ENCODE data around the gene SP4. TPM values are rescaled to one million over a fixed set of nuclear protein-coding genes. Genes with fewer than 3 reads are reported as not detected.

The SP4 gene
- polyA plus RNA-seq, 6 donors from 2014 or later: 7.8 to 14.3 (median 10.5) TPM

DNA sequence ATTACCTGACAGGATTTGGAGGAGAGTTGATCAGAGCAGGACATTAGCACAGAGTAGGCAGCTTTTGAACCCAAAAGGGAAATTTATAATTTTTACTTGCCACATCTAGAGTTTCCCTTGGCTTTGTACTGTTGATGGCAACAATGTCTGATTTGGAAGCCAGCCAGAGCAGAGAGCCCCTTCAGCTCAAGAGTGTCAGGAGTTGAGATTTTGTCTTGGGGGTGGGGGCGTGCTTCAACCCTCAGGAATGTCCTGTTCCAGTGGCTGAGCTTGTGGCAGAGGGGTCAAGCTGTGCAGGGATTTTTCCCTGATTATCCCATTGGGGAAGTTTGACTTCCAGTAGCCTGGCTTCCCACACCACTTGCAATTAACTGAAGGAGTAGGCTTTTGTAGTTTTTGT, 27.0 kb downstream of the SP4 start:
- H3K4me3 Mint-ChIP-seq: no peak overlapping the region
- peaks cover 14 to 32% (median 29%) of the 10 kb centered on the region in 3 donors for H3K4me1 Mint-ChIP-seq
- H3K36me3 Mint-ChIP-seq: peaks cover 47 to 54% of the 10 kb centered on the region in 2 donors
- no peak for DNase-seq
- no peaks in the 10 kb centered on the region for H3K27me3 Mint-ChIP-seq
- peaks cover 4 to 22% (median 16%) of the 10 kb centered on the region in 7 donors for H3K9me3 Mint-ChIP-seq
- no peak for ATAC-seq (ENCODE audit: low read depth in 2 of 2)
- peak overlapping the region in 1 of 6 donors; percentile 79 for H3K27ac Mint-ChIP-seq

DNA sequence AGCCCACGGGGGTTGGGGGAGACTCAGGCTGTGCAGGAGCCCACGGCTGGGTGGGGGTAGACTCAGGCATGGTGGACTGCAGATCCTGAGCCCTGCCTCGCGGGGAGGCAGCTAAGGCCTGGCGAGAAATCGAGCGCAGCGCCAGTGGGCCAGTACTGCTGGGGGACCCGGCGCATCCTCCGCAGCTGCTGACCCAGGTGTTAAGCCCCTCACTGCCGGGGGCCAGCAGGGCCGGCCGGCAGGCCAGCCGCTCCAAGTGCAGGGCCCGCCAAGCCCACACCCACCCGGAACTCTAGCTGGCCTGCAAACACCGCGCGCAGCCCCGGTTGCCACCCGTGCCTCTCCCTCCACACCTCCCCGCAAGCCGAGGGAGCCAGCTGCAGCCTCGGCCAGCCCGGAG, 33.4 kb downstream of the SP4 start:
- peaks cover 30 to 42% (median 37%) of the 10 kb centered on the region in 3 donors for H3K4me1 Mint-ChIP-seq
- no peaks in the 10 kb centered on the region for H3K27me3 Mint-ChIP-seq
- H3K4me3 Mint-ChIP-seq: no peak overlapping the region
- ATAC-seq (ENCODE audit: low read depth in 2 of 2) (no peak), DNase-seq (no peak)
- H3K27ac Mint-ChIP-seq: no peak overlapping the region
- peaks cover 0 to 11% (median 7%) of the 10 kb centered on the region in 7 donors for H3K9me3 Mint-ChIP-seq
- peaks cover 26 to 30% of the 10 kb centered on the region in 2 donors for H3K36me3 Mint-ChIP-seq

DNA sequence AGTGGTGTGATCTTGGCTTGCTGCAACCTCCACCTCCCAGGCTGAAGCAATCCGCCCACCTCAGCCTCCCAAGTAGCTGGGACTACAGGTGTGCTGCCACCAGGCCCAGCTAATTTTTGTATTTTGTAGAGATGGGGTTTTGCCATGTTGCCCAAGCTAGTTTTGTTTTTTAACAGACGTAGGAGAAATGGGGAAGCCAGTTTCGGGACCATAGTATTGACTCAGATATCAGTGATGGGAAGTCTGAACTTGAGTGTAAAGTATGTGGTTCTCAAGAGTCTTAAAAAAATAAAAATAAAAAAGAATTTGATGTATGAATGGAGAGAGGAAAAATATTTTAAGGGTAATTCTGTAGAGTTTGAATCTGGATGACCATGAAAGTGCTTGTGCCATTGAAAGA, 34.2 kb downstream of the SP4 start:
- Mint-ChIP-seq H3K9me3 (peaks cover 0 to 11% (median 7%) of the 10 kb centered on the region in 7 donors), H3K4me1 (peaks cover 25 to 36% (median 32%) of the 10 kb centered on the region in 3 donors), H3K27me3 (no peaks in the 10 kb centered on the region), H3K27ac (peak overlapping the region in 3 of 6 donors; percentile 8 to 12 (median 12)), H3K4me3 (no peak overlapping the region), H3K36me3 (peaks cover 20 to 28% of the 10 kb centered on the region in 2 donors)
- DNase-seq: no peak
- ATAC-seq (ENCODE audit: low read depth in 2 of 2): no peak

DNA sequence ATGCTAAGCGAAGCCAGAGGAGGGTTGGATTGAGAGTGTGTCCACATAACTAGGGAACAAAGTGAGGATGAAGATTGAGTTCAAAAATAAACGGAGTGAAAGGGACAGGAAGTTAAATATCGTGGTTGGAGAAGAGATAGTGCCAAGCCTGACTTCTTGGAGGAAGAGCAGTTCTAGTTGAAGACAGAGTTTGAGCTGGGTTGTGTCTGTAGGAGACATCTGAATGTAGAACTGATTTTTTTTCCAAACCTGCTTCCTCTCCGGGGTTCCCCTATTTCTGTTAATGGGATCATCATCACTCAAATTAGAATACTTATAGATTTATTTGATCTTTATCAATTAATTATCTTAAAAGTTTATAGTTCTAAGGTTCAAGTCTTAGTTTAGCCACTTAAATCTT, 35.6 kb downstream of the SP4 start:
- Mint-ChIP-seq H3K36me3 (peaks cover 20 to 21% of the 10 kb centered on the region in 2 donors), H3K4me1 (peaks cover 25 to 36% (median 32%) of the 10 kb centered on the region in 3 donors), H3K9me3 (peaks cover 0 to 11% (median 7%) of the 10 kb centered on the region in 7 donors), H3K4me3 (no peak overlapping the region), H3K27me3 (no peaks in the 10 kb centered on the region), H3K27ac (peak overlapping the region in 1 of 6 donors; percentile 65)
- no peak for DNase-seq
- no peak for ATAC-seq (ENCODE audit: low read depth in 2 of 2)

DNA sequence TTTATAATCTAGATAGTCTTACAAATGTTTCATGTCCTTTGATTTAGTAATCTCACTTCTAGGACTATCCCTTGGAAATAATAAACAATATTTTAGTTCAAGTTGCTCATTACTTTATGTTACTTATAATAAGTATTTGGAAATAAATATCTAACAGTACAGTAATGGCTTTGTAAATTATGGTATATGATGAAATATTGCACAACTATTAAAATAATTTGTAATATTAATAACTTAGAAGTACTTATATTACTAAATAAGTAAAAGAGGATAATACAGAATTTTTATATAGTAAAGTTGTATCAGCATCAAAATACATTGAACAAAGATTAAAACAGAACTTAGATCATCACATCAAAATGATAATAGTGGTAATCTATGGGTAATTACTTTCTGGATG, 41.1 kb downstream of the SP4 start:
- Mint-ChIP-seq H3K4me3 (no peak overlapping the region), H3K9me3 (peaks cover 0 to 4% (median 0%) of the 10 kb centered on the region in 7 donors)
- ATAC-seq (ENCODE audit: low read depth in 2 of 2): no peak

DNA sequence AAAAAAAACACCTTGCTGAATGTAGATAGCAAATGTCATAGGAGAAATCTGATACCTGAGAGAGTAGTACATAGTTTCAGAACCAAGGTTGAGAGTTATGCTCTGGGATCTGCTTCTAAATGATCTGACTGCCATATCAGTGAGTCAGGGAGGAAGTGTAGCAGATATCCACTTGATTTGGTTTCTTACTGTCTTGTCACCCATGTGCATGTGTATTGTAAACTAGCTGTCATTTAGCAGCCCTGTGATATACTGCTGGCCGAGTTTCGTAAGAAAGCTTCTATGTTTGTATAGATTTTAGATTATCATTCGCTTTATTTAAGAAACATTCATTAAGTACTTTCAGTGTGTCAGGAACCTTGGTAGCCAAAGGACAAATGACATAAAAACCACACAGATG, 42.0 kb downstream of the SP4 start:
- Mint-ChIP-seq H3K36me3 (peaks cover 7 to 11% of the 10 kb centered on the region in 2 donors), H3K9me3 (peaks cover 0 to 4% (median 0%) of the 10 kb centered on the region in 7 donors), H3K4me1 (peaks cover 31 to 45% (median 33%) of the 10 kb centered on the region in 3 donors), H3K4me3 (no peak overlapping the region), H3K27me3 (no peaks in the 10 kb centered on the region), H3K27ac (no peak overlapping the region)
- ATAC-seq (ENCODE audit: low read depth in 2 of 2) (no peak), DNase-seq (no peak)

More for the DNA sequence above, 41.1 kb downstream of the SP4 start:
- no peak for DNase-seq
- peaks cover 7 to 11% of the 10 kb centered on the region in 2 donors for H3K36me3 Mint-ChIP-seq
- peaks cover 33 to 42% (median 34%) of the 10 kb centered on the region in 3 donors for H3K4me1 Mint-ChIP-seq
- H3K27ac Mint-ChIP-seq: no peak overlapping the region
- no peaks in the 10 kb centered on the region for H3K27me3 Mint-ChIP-seq

DNA sequence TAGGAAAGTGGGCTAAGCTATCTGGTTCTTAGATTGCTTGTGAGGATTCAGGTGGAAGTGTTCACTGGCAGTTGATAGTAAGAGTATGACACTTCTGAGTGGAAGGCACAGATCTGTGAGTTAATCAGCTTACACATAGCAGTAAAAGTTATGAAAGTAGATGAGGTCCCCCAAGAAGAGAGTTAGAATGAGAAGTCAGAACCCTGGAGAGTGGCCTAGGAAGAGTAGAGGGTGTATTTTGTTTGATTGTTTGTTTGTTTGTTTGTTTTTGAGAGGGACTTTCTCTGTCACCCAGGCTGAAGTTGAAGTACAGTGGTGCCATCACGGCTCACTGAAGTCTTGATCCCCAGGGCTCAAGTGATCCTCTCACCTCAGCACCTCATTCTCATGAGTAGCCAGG, 44.1 kb downstream of the SP4 start:
- H3K4me1 Mint-ChIP-seq: peaks cover 24 to 39% (median 28%) of the 10 kb centered on the region in 3 donors
- H3K36me3 Mint-ChIP-seq: peaks cover 7 to 11% of the 10 kb centered on the region in 2 donors
- peak overlapping the region in 1 of 8 donors; percentile 4 for H3K4me3 Mint-ChIP-seq
- ATAC-seq (ENCODE audit: low read depth in 2 of 2) (no peak), DNase-seq (no peak)
- H3K27ac Mint-ChIP-seq: peak overlapping the region in 5 of 6 donors; percentile 2 to 95 (median 62)
- peaks cover 0 to 4% (median 0%) of the 10 kb centered on the region in 7 donors for H3K9me3 Mint-ChIP-seq
- no peaks in the 10 kb centered on the region for H3K27me3 Mint-ChIP-seq

DNA sequence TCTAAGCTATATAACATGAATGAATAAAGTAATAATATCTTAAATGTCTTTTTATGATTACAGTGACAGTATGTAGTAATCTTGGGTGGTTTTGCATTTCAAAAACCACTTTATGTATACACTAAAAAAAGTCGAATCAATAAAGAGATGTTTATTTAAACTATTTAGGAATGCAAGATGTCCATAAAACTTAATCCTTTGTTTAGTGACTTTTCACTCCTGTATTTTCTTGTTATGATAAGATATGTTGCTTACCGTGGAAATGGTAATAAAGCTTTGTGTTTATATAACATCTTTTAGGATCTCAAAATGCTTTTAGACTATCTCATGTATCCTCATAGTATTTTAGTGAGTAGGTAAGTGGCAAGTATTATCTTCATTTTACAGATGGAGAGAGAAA, 48.5 kb downstream of the SP4 start:
- no peaks in the 10 kb centered on the region for H3K27me3 Mint-ChIP-seq
- H3K4me1 Mint-ChIP-seq: peaks cover 27 to 46% (median 31%) of the 10 kb centered on the region in 3 donors
- no peak overlapping the region for H3K4me3 Mint-ChIP-seq
- H3K27ac Mint-ChIP-seq: no peak overlapping the region
- peaks cover 7 to 25% of the 10 kb centered on the region in 2 donors for H3K36me3 Mint-ChIP-seq
- ATAC-seq (ENCODE audit: low read depth in 2 of 2) (no peak), DNase-seq (no peak)
- peaks cover 0 to 4% (median 0%) of the 10 kb centered on the region in 7 donors for H3K9me3 Mint-ChIP-seq

DNA sequence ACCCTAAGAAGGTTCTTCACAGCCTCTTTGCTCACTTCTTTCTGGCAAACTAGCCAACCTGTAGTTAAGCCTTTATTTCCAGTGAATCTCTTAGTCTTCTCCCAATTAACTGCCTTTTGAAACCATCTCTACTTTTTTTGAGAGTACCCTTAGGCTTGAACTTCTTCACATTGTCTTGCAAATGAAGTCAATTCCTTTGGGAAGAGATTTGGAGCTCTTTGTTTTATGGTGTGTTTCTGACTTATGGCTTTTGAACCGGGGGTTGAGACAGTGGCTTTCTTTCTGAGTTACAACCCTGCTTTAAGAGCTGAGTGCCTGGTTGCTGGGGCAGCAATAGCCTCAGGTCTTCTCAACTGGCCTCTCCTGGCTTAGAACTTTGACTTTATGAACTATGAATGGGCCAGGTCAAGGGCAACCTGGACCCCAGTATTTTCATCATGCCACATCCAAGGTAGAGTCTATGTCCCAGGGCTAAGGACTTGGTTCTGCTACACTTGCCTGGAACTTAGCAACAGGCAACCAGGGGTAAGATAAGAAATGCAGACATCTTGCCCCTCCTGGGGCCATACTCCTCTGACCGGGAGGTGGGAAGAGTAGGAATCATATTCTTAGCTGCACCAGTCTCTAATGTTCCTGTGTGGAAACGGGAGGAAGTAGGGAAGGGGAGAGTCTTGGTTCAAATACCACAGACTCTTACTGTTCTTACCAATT, 53.0 kb downstream of the SP4 start:
- ATAC-seq (ENCODE audit: low read depth in 2 of 2) (no peak), DNase-seq (no peak)
- Mint-ChIP-seq H3K27ac (peak overlapping the region; percentile 49 to 87 (median 66)), H3K4me3 (no peak overlapping the region), H3K4me1 (peaks cover 6 to 14% (median 13%) of the 10 kb centered on the region in 3 donors), H3K36me3 (peaks cover 3 to 25% of the 10 kb centered on the region in 2 donors), H3K27me3 (no peaks in the 10 kb centered on the region), H3K9me3 (no peaks in the 10 kb centered on the region)

DNA sequence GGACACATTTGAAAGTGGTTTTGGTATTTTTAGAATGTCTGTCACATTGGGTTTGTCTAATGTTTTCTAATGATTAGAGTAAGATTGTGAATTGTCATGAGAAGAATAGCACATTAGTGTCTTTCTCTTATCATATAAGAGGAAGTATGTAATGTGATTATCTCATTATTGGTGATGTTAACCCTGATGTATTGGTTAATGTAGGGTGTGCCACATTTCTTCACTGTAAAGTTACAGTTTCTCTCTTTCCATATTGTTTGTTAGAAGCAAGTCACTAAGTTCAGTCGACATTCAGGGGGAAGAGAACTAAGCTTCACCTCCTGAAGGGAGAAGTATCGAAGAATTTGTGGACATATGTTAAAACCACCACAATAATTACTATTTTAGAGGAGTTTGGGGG, 58.6 kb downstream of the SP4 start:
- Mint-ChIP-seq H3K36me3 (peaks cover 43 to 44% of the 10 kb centered on the region in 2 donors), H3K27me3 (no peaks in the 10 kb centered on the region), H3K4me3 (no peak overlapping the region), H3K4me1 (peaks cover 0 to 10% (median 6%) of the 10 kb centered on the region in 3 donors), H3K27ac (peak overlapping the region in 1 of 6 donors; percentile 5), H3K9me3 (peaks cover 0 to 3% (median 0%) of the 10 kb centered on the region in 7 donors)
- DNase-seq: no peak
- ATAC-seq (ENCODE audit: low read depth in 2 of 2): no peak

DNA sequence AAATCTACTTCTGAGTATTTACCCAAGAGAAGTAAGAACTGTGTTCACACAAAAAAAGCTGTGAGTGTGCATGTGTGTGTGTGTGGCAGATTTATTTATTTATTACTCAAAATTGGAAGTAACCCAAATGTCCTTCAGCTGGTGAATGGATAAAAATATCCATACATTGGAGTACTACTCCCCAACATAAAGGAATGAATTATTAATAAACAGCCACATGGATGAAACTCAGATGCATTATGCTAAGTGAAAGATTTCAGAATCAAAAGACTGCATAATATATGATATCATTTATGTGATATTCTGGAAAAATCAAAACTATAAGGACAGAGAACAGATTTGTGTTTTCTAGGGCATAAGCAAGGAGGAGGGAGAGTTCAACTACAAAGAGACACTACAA, 67.8 kb downstream of the SP4 start:
- H3K27me3 Mint-ChIP-seq: no peaks in the 10 kb centered on the region
- no peak overlapping the region for H3K4me3 Mint-ChIP-seq
- H3K27ac Mint-ChIP-seq: no peak overlapping the region
- peaks cover 0 to 3% (median 0%) of the 10 kb centered on the region in 3 donors for H3K4me1 Mint-ChIP-seq
- no peak for DNase-seq
- no peak for ATAC-seq (ENCODE audit: low read depth in 2 of 2)
- peaks cover 0 to 43% (median 33%) of the 10 kb centered on the region in 7 donors for H3K9me3 Mint-ChIP-seq
- H3K36me3 Mint-ChIP-seq: peaks cover 43 to 44% of the 10 kb centered on the region in 2 donors

DNA sequence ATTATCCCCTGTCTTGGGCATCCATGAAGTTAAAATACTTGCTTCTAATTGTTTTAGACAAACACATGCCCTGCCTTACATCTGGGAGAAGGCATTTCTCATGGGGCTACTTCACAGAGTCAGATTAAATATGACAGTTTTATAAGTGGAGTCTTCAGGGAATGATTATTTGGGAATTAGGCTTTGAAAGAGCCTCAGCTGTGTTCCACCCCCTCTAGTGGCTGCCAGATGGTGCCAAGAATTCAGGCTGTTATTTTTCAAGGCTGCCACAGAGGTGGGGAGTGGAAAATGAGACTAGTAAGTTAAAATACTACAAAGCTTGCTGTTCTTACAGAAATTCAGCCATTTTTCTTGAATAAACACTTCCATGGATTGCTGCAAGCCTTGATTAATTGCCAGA, 69.2 kb downstream of the SP4 start:
- no peak for DNase-seq
- Mint-ChIP-seq H3K36me3 (peaks cover 40 to 42% of the 10 kb centered on the region in 2 donors), H3K4me1 (peaks cover 0 to 7% (median 3%) of the 10 kb centered on the region in 3 donors), H3K27me3 (no peaks in the 10 kb centered on the region), H3K9me3 (peaks cover 0 to 43% (median 28%) of the 10 kb centered on the region in 7 donors), H3K4me3 (no peak overlapping the region), H3K27ac (no peak overlapping the region)
- ATAC-seq (ENCODE audit: low read depth in 2 of 2): no peak

DNA sequence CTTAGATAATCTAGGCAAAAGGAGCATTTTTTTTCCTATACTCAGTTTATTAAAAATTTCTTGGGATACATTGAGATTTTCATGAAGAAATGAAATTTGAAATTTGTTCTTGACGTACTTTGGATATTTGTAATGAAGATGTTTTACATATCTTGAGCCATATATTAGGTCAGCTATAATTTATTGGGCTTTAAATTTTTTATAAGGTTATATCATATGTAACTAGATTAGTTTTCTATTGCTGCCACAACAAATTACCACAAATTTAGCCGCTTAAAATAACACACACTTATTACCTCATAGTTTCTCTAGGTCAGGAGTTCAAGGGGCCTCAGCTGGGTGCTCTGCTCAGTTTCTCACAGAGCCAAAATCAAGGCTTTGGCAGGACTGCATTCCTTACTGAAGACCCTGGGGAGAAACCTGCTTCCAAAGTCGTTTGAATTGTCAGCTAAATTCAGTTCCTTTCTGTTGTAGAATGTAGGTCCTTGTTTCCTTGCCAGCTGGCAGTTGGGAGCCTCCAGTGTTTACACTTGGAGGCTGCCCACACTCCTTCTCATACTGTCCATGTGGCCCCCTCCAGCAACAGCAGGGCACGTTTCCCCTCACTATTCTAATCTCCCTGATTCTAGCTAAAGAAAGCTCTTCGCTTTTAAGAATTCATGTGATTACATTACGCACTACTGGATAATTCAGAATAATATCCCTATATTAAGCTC, 72.4 kb downstream of the SP4 start:
- no peak for DNase-seq
- Mint-ChIP-seq H3K4me1 (peaks cover 0 to 7% (median 5%) of the 10 kb centered on the region in 3 donors), H3K27ac (peak overlapping the region in 1 of 6 donors; percentile 21), H3K4me3 (no peak overlapping the region), H3K36me3 (peaks cover 42 to 56% of the 10 kb centered on the region in 2 donors), H3K27me3 (no peaks in the 10 kb centered on the region), H3K9me3 (peaks cover 0 to 21% (median 7%) of the 10 kb centered on the region in 7 donors)
- ATAC-seq (ENCODE audit: low read depth in 2 of 2): no peak

Data from naive B cell (primary cell).